LHCN-M2 (cell line): ENCODE results near the gene BMP8B. TPM values are rescaled to one million over a fixed set of nuclear protein-coding genes. Genes with fewer than 3 reads are reported as not detected.

ENCODE experiments used
- DNase-seq: peaks from one replicate; pipeline ENCODE4 v3.0.0-alpha.2; 2012; ENCODE audit warnings: low read depth
- total RNA-seq: library from RNA; depleted of rRNA; stranded (reverse); fragments of >200 nt; gene quantifications from 2 replicates; pipeline ENCODE4 v1.2.3, GENCODE V29; 2014

Gene BMP8B
- total RNA-seq, 1 experiment from 2014 or later = 1.2 TPM

- no peak for DNase-seq
Observed at GRCh38 chr1:39759436-39759726, 29.3 kb downstream of the BMP8B start.

GRCh38 chr1:39758556-39759435, 29.9 kb downstream of the BMP8B start:
- no peak for DNase-seq

- no peak for DNase-seq
Observed at GRCh38 chr1:39757501-39757900, 31.2 kb downstream of the BMP8B start.

DNA sequence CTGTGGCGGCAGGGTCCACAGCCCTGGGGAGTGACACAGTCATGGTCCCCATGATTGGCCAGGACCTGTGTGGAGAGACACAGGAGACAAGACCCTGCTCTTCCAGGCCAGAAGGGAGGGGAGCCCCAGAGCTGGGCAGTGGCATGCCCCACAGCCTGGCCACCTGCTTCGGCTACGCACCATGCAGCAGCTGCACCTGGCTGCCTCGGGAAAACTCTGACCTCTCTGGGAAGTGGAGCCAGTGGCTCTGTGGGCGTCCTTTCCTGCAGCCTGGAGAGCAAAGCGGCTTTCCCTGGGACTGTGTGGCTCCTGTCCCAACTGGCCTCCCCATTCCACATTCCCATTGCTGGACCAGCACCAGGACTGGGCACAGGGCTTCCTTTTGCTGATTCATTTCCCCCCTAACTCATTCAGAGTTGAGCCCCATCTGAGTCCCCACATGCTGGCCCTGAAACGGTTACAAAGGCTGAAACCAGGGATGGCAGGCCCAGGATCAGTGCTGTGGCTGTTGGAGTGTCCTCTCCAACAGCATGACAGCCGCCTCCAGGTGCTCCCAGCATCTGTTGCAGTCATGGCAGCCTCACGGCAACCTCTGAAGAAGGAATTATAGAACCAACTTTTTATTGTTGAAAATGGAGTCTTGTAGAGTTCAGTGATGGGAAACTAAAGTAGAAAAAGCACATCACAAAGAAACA, 32.6 kb downstream of the BMP8B start:
- no peak for DNase-seq

DNA sequence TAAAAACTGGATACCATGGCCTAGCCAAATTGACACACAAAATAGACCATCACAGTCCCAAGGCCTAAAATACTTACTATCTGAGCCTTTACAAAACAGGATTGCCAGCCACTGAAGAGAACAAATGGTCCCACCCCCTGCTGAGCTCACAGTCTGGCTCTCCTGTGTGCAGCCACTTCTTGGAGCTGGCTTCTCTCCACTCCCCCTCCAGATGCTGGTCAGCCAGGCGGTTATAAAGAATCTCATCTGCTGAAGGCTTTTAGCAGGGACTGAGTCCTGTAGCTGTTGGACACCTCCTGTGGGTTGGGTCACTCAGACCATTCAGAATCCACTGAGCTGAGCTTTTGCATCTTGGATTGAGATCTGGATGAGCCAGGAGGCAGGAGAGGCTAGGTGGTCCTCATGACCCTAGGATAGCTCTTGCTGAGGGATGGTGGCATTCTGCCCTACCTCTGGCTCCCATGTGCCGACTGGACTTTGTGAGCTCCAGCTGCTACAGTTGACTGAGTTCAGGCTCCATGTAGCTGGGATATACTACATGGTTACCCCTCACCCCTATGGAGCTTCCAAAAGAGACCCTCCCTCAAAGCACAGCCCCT, 33.7 kb downstream of the BMP8B start:
- no peak for DNase-seq

DNA sequence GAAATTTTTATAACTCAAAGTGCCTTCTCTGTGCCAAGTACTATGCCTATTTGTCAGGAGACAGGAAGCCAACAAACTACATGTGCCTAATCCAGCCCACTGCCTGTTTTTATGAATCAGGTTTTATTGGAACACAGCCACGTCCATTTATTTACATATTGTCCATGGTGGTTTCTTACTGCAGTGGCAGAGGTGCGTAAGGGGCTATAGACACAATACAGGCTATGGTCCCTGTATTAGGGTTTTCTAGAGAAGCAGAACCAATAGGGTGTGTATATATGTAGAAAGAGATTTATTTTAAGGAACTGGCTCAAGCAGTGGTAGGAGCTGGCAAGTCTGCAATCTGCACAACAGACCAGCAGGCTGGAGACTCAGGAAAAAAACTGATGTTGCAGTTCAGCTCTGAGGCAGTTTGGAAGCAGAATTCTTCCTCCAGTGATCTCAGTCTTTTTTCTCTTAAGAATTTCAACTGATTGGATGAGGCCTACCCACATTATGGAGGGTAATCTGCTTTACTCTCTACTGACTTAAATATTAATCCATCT, 34.6 kb downstream of the BMP8B start:
- DNase-seq = peak; percentile 18

DNA sequence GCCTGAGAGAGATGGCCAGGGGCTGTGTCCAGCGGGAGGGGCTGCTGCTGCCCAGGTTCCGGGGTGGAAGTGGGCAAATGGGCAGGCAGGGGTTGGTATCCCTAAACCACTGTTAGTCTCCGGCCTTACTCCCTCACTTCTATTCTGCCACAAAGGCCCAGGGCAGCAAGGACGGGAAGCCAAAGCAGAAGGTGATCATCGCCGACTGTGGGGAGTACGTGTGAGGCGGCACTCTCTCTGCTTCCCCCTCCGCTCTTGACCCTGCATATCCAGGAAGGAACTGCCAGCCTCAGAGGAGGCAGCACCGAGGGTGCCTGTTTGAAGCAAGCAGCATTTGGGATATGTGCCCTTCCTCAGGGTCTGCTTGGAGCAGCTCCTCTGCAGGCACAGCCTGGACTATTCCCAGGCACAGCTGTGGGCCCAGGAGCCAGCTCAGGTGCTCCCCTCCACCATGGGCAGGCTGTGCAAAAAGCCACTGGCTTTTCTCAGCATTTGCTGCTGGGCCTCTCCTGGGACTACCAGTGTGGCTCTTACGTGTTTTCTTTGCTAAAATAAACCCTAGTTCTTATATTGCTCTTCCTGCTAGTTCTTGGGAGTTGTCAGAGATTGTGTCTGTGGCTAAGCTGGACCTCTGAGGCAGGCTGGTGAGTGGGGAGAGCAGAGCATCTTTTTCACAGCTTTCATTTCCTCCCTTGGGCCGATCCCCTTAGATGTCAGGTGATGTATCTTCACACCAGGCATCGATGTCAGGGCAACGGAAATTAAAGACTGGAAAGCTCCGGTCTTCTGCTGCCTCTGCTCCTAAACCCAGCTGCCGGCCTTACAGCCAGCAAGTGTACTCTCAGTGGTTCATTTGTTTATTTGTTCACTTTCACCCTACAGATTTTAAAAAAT, 35.3 kb downstream of the BMP8B start:
- no peak for DNase-seq

GRCh38 chr1:39752703-39753102, 36.0 kb downstream of the BMP8B start:
- no peak for DNase-seq

- DNase-seq = no peak
Observed at GRCh38 chr1:39751595-39751994, 37.1 kb downstream of the BMP8B start.

DNA sequence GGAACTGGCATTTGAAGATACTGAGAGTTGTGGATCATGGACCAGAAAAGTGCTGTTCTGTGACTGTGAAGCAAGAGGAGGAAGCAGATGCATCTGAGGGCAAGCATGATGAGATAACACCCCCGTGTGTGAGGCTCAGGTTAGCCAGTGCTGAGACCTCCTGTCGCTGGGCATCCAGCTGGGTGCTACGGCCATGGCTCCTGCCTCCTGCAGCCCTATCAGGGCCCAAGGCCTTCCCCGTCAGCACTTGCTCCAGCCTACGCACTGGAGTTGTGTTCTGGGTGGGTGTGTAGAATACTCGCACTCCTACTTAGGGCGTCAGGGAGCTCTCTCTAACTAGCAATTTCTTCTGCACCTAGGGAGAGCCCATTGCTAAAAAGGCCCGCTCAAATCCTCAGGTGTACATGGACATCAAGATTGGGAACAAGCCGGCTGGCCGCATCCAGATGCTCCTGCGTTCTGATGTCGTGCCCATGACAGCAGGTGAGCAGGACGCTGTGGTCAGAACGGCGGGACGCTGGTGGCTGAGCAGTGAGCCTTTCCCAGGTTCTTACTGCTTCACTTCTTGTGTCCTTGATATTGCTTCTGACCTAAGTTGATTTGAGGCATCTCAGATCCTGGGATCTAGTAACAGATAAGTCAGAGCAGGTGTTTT, 43.5 kb downstream of the BMP8B start:
- no peak for DNase-seq

DNA sequence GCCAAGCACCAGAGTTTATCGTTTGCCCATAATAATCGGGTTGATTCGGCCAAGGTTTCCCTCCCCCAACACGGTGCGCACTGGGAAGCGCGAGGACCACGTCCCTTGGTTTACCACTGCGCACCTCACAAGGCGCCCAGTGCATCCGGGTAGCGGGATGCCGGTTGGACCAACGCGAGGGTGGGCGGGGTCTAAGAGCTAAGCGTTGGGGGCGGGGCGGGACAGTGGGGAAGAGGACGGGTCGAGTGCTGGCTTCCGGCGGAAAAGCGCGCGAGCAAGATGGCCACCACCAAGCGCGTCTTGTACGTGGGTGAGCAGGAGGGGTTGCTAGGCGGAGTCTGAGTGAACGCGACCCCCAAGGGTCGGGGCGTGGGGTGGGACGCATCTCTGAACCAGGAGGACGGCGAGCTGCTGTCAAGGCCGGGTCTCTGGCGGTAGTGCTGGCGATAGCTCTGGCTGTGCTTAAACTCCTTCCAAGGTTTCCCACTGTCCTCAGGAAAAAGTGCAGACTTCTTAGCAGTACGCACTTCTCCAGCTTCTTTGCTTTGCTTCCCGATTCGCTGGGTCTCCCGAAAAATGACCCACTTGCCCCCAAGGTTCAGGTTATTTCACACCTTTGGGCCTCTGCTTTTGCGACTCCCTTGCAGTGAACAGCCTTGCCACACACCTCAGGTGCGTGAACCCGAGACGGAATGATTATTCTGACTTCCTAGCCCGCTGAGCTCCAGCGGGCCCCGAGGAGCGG, 49.9 kb downstream of the BMP8B start, which contains the start of gene PPIE:
TSS of gene PPIE (plus strand) at position 261 of the 745 bp plus-strand sequence. CDS start at position 280, 19 bp downstream.
- DNase-seq = peak; percentile 86

DNA sequence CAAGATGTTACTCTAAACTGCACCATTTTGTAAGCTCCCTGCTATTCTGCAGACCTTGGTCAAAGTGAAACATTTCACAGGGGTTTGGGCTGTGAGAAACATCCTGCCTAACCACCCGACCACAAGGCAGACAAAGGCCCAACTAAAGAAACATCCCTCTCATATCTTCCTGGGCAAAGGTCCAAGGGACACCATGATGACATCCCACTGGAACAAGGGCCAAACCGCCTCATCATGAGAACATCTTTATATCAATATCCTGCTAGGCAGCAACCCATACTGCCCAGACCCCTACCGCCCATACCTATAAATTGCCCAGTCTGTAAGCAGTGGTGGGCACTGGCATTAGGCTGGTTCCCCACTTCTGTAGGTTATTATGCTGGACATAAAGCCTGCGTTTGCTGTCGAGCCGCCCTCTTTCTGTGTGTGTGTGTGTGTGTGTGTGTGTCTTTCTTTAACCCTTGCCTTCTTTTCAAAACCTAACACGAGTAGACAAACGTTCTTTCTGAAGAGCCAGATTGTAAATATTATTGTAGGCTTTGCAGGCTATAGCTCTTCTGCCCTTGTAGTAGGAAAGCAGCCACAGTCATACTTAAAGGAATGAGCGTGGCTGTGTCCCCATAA, 51.0 kb downstream of the BMP8B start:
- DNase-seq = peak; percentile 84

- DNase-seq = no peak
Observed at GRCh38 chr1:39735731-39736130, 52.9 kb downstream of the BMP8B start.

DNA sequence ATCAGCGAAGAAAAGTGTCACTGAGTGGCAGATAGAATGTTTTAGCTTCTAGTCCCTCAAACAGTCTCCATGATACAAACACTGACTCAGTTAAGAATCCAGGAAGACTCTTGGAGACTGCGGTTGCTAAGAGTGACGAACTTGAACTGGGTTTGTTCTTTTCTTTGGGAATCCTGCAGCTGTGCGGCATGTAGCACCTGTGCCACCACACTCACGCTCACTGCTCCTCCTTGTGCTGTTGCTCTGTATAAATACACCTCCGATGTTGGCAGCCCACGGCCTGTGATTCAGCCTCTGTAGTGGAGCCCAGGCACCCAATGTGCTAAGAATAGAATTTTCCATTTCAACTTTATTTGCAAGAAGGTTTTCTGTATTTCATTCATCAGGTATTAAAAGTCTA, 55.5 kb downstream of the BMP8B start:
- peak; percentile 87 for DNase-seq

DNA sequence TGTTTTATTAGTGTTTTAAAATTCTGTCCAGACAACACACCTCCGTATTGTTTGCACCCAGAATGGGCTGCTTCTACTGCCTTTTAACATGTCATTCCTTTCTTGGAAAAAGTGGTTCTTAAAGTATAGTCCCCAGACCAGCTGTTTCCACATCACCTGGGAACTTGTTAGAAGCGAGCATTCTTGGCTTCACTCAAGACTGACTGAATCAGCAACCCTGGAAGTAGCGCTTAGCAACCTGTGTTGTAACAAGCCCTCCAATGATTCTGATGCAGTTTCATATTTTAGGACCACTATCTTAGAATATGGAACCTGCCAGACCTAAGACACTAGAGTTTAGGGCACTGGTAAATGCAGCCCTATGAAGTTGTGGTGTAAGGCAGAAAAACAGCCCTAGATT, 55.9 kb downstream of the BMP8B start:
- peak; percentile 33 for DNase-seq

GRCh38 chr1:39729842-39730241, 58.8 kb downstream of the BMP8B start:
- no peak for DNase-seq

- DNase-seq = peak; percentile 59
Observed at GRCh38 chr1:39729030-39729429, 59.6 kb downstream of the BMP8B start.

DNA sequence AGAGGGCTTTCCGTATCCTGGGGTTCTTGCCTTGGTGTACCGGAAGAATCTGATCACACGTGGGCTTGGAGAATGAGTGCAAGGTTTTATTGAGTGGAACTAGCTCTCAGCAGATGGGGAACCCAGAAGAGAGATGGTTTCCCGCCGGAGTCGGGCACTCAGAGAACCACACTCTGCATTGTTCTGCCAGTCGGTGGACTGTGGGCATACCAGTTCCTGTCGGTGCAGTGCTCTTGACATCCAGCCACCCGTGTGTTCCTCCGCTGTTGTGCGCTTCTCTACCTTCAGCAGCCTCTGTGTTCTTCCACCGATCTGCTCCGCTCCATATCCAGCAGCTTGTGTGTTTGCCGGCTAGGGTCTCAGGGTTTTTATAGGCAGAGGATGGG, 60.7 kb downstream of the BMP8B start:
- DNase-seq = no peak

DNA sequence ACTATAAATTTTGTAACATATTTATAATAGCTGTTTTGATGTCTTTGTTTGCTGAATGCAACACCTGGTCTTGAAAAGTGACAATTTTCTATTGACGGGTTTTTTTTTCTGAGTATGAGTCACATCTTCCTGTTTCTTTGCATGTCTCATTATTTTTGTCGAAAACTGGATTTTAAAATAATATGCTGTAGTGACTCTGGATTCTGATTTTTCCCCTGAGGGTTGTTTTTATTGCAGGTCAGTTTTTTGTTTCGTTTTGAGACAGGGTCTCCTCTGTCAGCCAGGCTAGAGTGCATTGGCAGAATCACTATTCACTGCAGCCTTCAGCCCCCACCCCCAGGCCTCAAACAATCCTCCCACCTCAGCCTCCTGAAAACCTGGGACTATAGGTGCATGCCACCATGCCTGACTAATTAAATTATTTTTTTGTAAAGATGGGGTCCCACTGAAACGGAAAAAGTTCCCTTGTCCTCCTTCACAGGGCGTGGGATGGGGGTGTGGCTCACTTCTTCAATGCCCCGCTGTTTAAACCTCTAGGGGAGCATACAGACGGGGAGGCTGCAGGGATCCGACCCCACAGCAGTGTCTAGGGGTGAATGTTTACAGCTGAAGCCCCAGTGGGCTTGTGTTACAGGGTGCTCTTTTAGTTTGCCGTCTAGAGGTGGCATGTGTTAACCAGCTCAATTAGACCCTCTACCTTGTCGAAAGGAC, 61.3 kb downstream of the BMP8B start:
- DNase-seq = no peak
